ENCODE results near the gene MOV10. TPM values are rescaled to one million over a fixed set of nuclear protein-coding genes. Genes with fewer than 3 reads are reported as not detected.
A peak's percentile ranks its signal among the peaks of the same experiment; 100 is the strongest.

MOV10 gene
- polyA plus RNA-seq, 3 donors from 2014 or later, result 20.6 to 52.7 (median 22.8) TPM

DNA sequence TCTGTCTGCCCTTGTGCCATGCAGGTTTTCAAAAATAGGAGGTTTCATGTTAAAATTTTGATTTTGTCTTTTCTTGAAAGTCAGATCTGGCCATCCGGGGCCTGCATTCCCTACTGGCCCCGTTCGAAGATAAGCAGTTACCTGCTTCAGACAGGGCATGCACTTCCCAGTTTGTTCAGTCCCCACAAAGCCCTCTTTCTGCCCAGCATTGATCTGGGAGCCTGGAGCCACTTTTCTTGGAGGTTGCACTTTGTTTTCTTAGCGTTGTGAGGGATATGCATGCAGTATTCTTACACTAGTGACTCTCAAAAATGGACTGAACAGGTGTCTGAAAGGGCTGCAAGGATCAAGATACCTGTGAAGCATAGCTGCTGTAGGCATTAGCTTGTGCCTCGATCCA is 11.5 kb downstream of the MOV10 start:
- no peaks in the 10 kb centered on the region for H3K9me3 Mint-ChIP-seq
- H3K27ac Mint-ChIP-seq, result no peak overlapping the region
- peaks cover 5 to 28% of the 10 kb centered on the region in 2 donors for H3K4me1 Mint-ChIP-seq
- DNase-seq, result no peak
- no peak overlapping the region for H3K4me3 Mint-ChIP-seq
- no peaks in the 10 kb centered on the region for H3K27me3 Mint-ChIP-seq (ENCODE audit: low read depth in 3 of 3)
- peaks cover 4 to 18% (median 16%) of the 10 kb centered on the region in 3 donors for H3K36me3 Mint-ChIP-seq

DNA sequence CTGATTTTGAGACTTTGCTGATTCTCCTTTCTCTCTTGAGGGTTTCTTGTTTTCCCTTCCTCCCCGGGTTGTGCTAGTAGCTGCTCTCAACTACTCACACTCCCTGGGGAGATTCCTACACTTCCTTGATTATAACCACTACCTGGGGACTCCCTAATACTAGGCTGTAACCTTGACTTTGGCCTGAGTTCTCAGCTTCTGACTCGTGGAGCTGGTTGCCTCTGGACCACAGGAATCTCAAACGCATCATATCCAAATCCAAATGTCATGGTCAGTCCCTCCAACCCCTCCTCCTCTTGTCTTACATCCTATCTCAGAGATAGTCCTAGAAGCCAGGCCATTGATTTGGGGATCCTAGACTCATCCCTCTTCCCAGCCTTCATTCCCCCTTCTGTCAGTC is 12.0 kb downstream of the MOV10 start:
- no peaks in the 10 kb centered on the region for H3K9me3 Mint-ChIP-seq
- H3K4me1 Mint-ChIP-seq, result peaks cover 5 to 28% of the 10 kb centered on the region in 2 donors
- no peaks in the 10 kb centered on the region for H3K27me3 Mint-ChIP-seq (ENCODE audit: low read depth in 3 of 3)
- peak overlapping the region in 2 of 6 donors; percentile 54 to 58 for H3K27ac Mint-ChIP-seq
- H3K4me3 Mint-ChIP-seq, result no peak overlapping the region
- no peak for DNase-seq
- peaks cover 4 to 18% (median 16%) of the 10 kb centered on the region in 3 donors for H3K36me3 Mint-ChIP-seq

- DNase-seq, result peak in 1 of 3 donors; percentile 15
- Mint-ChIP-seq H3K4me3 (no peak overlapping the region), H3K9me3 (no peaks in the 10 kb centered on the region), H3K27me3 (ENCODE audit: low read depth in 3 of 3) (no peaks in the 10 kb centered on the region), H3K4me1 (peaks cover 5 to 28% of the 10 kb centered on the region in 2 donors), H3K27ac (peak overlapping the region in 2 of 6 donors; percentile 54 to 58), H3K36me3 (peaks cover 7 to 22% (median 19%) of the 10 kb centered on the region in 3 donors)
These were observed 12.4 kb downstream of the MOV10 start for GRCh38 chr1:112686835-112687234.

DNA sequence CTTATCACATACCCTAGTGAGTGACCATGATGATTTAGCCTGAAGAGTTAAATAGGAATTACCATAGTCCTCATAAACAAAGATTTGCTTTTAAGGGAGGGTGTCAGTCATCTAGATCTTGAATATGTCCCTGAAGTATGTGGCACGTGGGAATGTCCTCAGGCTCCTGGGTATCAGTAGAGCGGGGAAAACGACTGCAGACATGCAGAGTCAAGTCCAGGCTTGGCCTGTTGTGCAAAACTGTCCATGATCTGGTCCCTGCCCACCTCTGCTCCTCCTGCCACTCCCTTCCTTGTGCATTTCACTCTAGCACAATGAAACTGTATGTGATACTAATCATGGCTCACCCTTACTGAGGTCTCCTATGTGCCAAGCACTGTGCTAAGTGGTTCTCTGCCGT is 12.9 kb downstream of the MOV10 start:
- Mint-ChIP-seq H3K4me1 (peaks cover 5 to 28% of the 10 kb centered on the region in 2 donors), H3K36me3 (peaks cover 11 to 27% (median 24%) of the 10 kb centered on the region in 3 donors), H3K9me3 (no peaks in the 10 kb centered on the region), H3K27me3 (ENCODE audit: low read depth in 3 of 3) (no peaks in the 10 kb centered on the region), H3K27ac (peak overlapping the region in 3 of 6 donors; percentile 14 to 84 (median 54)), H3K4me3 (no peak overlapping the region)
- DNase-seq, result no peak

DNA sequence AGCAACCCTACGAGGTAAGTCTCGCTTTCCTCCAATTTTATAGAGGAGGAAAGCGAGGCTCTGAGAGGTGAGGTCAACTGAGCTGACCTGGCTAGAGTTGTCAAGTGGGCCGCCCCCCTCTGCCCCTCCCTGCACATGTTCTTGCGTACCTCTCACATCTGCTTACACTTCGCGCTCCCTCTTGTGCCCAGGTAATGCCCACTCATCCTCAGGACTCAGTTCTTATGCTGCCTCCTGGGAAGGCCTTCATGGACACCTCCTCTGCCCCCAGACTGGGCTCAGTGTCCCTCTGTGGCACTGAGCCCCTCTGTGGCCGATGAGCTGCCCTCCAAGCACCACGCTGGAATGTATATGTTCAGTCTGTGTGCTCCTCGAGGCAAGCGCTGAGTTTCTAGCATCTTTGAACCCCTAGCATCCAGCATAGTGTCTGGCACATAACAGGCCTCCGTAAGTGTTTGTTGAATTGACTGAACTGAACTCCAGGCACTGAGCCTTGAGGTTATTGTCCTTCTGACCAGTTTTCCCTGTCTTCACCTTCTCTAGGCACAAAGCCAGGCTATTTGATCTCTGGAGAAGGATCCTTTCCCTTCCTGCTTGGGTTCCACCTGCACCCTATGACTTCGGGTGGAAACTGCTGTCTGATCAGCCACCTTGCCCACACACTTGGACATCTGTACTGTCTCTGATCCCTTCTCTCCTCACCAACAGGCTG is 13.5 kb downstream of the MOV10 start:
- peak overlapping the region in 5 of 6 donors; percentile 36 to 84 (median 46) for H3K27ac Mint-ChIP-seq
- H3K27me3 Mint-ChIP-seq (ENCODE audit: low read depth in 3 of 3), result no peaks in the 10 kb centered on the region
- no peak for DNase-seq
- peaks cover 15 to 32% (median 27%) of the 10 kb centered on the region in 3 donors for H3K36me3 Mint-ChIP-seq
- H3K4me3 Mint-ChIP-seq, result no peak overlapping the region
- peaks cover 5 to 28% of the 10 kb centered on the region in 2 donors for H3K4me1 Mint-ChIP-seq
- no peaks in the 10 kb centered on the region for H3K9me3 Mint-ChIP-seq

DNA sequence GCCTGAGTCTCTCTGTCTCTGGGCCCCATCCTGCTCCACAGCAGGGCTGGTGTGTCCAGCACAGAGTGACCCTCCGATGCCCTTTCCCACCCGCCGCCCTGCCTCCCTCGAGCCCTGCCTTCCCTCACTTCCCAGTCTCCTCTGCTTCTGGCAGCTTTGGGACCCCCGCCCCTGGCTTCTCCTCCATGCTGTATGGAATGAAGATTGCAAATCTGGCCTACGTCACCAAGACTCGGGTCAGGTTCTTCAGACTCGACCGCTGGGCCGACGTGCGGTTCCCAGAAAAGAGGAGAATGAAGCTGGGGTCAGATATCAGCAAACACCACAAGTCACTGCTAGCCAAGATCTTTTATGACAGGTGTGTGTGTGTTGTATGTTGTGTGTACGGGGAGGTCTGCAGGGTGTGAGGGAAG is 14.3 kb downstream of the MOV10 start:
- DNase-seq, result no peak
- H3K4me1 Mint-ChIP-seq, result peaks cover 5 to 28% of the 10 kb centered on the region in 2 donors
- peaks cover 18 to 35% (median 31%) of the 10 kb centered on the region in 3 donors for H3K36me3 Mint-ChIP-seq
- no peaks in the 10 kb centered on the region for H3K9me3 Mint-ChIP-seq
- H3K27me3 Mint-ChIP-seq (ENCODE audit: low read depth in 3 of 3), result no peaks in the 10 kb centered on the region
- no peak overlapping the region for H3K4me3 Mint-ChIP-seq
- peak overlapping the region in 3 of 6 donors; percentile 19 to 43 (median 35) for H3K27ac Mint-ChIP-seq

GRCh38 chr1:112689196-112689841 is 14.9 kb downstream of the MOV10 start:
- Mint-ChIP-seq H3K36me3 (peaks cover 18 to 35% (median 31%) of the 10 kb centered on the region in 3 donors), H3K9me3 (no peaks in the 10 kb centered on the region), H3K27me3 (ENCODE audit: low read depth in 3 of 3) (no peaks in the 10 kb centered on the region), H3K4me1 (peaks cover 5 to 28% of the 10 kb centered on the region in 2 donors), H3K4me3 (no peak overlapping the region), H3K27ac (peak overlapping the region in 1 of 6 donors; percentile 43)
- DNase-seq, result no peak

DNA sequence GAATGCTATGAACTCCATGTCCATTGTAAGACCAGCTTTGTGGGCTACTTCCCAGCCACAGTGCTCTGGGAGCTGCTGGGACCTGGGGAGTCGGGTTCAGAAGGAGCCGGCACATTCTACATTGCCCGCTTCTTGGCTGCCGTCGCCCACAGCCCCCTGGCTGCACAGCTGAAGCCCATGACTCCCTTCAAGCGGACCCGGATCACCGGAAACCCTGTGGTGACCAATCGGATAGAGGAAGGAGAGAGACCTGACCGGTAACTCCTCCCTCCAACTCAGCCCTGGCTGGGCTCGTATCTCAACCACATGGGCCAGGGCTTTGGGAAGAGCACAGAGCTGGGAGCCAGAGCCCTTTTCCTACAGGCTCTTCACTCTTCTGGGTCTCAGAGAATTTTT is 15.4 kb downstream of the MOV10 start:
- Mint-ChIP-seq H3K4me3 (no peak overlapping the region), H3K36me3 (peaks cover 18 to 39% (median 31%) of the 10 kb centered on the region in 3 donors), H3K27ac (no peak overlapping the region), H3K27me3 (ENCODE audit: low read depth in 3 of 3) (no peaks in the 10 kb centered on the region), H3K9me3 (no peaks in the 10 kb centered on the region), H3K4me1 (peaks cover 5 to 28% of the 10 kb centered on the region in 2 donors)
- DNase-seq, result no peak

GRCh38 chr1:112692681-112693080 is 18.2 kb downstream of the MOV10 start:
- no peak overlapping the region for H3K4me3 Mint-ChIP-seq
- H3K27me3 Mint-ChIP-seq (ENCODE audit: low read depth in 3 of 3), result no peaks in the 10 kb centered on the region
- peaks cover 18 to 47% (median 31%) of the 10 kb centered on the region in 3 donors for H3K36me3 Mint-ChIP-seq
- no peak overlapping the region for H3K27ac Mint-ChIP-seq
- peaks cover 22 to 30% of the 10 kb centered on the region in 2 donors for H3K4me1 Mint-ChIP-seq
- no peak for DNase-seq
- H3K9me3 Mint-ChIP-seq, result no peaks in the 10 kb centered on the region

DNA sequence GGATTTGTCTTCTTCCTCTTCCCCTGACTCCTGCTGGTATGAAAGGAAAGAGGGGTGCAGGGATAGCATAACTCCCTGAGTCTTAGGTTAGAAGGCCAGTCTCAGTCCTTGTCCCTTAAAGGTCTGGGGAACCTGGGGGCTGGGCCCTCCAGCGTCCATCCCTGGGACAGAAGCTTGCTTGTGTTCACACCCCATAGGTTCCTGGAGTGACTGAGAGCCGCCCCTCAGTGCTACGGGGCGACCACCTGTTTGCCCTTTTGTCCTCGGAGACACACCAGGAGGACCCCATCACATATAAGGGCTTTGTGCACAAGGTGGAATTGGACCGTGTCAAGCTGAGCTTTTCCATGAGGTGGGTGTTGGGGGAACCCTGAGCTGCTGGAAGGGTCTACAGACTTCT is 19.4 kb downstream of the MOV10 start:
- Mint-ChIP-seq H3K4me1 (peaks cover 26 to 28% of the 10 kb centered on the region in 2 donors), H3K27me3 (ENCODE audit: low read depth in 3 of 3) (no peaks in the 10 kb centered on the region), H3K36me3 (peaks cover 18 to 43% (median 23%) of the 10 kb centered on the region in 3 donors), H3K9me3 (no peaks in the 10 kb centered on the region), H3K27ac (no peak overlapping the region), H3K4me3 (no peak overlapping the region)
- DNase-seq, result no peak

DNA sequence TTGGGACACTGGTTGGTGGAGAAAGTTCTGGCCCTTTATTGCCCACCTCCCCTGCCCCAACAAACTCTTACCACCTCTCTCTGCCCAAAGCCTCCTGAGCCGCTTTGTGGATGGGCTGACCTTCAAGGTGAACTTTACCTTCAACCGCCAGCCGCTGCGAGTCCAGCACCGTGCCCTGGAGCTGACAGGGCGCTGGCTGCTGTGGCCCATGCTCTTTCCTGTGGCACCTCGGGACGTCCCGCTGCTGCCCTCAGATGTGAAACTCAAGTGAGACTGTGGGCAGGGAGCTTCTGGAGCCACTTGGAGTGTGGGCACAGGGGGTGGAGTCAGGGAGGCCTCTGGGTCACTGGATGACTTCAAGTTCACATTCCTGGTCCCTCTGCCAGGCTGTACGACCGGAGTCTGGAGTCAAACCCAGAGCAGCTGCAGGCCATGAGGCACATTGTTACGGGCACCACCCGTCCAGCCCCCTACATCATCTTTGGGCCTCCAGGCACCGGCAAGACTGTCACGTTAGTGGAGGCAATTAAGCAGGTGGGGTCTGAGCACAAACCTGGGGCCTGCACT is 20.0 kb downstream of the MOV10 start:
- H3K9me3 Mint-ChIP-seq, result no peaks in the 10 kb centered on the region
- no peak overlapping the region for H3K27ac Mint-ChIP-seq
- no peak for DNase-seq
- no peak overlapping the region for H3K4me3 Mint-ChIP-seq
- peaks cover 18 to 46% (median 22%) of the 10 kb centered on the region in 3 donors for H3K36me3 Mint-ChIP-seq
- peaks cover 30 to 34% of the 10 kb centered on the region in 2 donors for H3K4me1 Mint-ChIP-seq
- no peaks in the 10 kb centered on the region for H3K27me3 Mint-ChIP-seq (ENCODE audit: low read depth in 3 of 3)

DNA sequence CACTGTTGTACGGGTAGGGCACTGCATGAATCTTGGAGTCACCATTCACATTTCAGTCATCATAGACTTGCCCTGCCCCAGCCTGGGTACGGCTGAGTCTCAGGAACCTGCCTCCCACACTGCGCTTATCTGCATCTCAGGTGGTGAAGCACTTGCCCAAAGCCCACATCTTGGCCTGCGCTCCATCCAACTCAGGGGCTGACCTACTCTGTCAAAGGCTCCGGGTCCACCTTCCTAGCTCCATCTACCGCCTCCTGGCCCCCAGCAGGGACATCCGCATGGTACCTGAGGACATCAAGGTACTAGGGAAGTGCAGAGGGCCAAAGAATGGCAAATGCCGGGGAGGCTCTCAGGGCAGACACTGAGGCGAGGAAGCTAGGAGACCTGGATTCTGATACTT is 20.8 kb downstream of the MOV10 start:
- Mint-ChIP-seq H3K4me3 (no peak overlapping the region), H3K27ac (peak overlapping the region in 1 of 6 donors; percentile 53), H3K9me3 (no peaks in the 10 kb centered on the region), H3K4me1 (peaks cover 38 to 42% of the 10 kb centered on the region in 2 donors), H3K27me3 (ENCODE audit: low read depth in 3 of 3) (peaks cover 0 to 2% (median 0%) of the 10 kb centered on the region in 3 donors), H3K36me3 (peaks cover 18 to 45% (median 18%) of the 10 kb centered on the region in 3 donors)
- DNase-seq, result no peak

DNA sequence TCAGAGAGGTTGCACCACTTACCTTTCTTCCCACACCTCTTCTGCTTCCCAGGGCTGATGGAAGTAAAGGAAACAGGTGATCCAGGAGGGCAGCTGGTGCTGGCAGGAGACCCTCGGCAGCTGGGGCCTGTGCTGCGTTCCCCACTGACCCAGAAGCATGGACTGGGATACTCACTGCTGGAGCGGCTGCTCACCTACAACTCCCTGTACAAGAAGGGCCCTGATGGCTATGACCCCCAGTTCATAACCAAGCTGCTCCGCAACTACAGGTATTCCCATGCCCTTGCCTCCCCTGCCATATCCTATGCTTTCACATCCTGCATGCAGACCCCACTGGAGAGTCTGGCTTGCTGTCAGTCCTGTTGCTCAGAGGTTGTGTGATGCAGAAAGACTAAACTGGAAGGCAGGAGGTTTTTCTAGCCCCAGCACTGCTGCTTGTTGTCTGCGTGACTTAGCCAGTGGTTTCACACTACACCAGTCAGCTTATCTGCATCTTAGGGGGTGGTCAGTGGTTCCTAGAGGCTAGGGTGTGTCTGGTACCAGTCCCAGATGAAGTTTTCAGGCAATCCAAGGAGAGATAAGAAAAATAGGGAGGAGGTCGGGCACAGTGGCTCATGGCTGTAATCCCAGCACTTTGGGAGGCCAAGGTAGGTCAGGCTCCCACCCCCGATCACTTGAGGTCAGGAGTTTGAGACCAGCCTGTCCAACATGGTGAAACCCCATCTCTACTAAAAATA is 22.3 kb downstream of the MOV10 start:
- Mint-ChIP-seq H3K27me3 (ENCODE audit: low read depth in 3 of 3) (peaks cover 0 to 2% (median 2%) of the 10 kb centered on the region in 3 donors), H3K27ac (peak overlapping the region; percentile 36 to 82 (median 81)), H3K4me3 (peak overlapping the region in 4 of 5 donors; percentile 15 to 62 (median 56)), H3K9me3 (no peaks in the 10 kb centered on the region), H3K4me1 (peaks cover 53 to 57% of the 10 kb centered on the region in 2 donors), H3K36me3 (peaks cover 12 to 43% (median 12%) of the 10 kb centered on the region in 3 donors)
- DNase-seq, result peak in 1 of 3 donors; percentile 23
